ENCODE measurements around the gene ZIC2.

GRCh38 chr13:99978799-99979452 is 2.7 kb upstream of the ZIC2 start:
- no peak for TF ChIP-seq EZH2 (IDR thresholded peaks at IDR 0.05)
- no peak for TF ChIP-seq POLR2AphosphoS5 (IDR thresholded peaks at IDR 0.05; ENCODE audit: borderline replicate concordance, low read depth, low read length)

Data from SK-N-MC (cell line).